NK-92 treated with Interleukin-12 subunit alpha and Interleukin-12 subunit beta, amount 100 ng/mL, for 24 hours (cell line): Measurements from ENCODE around the gene ZNF574.

Experiments used
- DNase-seq: peaks from one replicate; lab custom pipeline; 2025; lab: John Stamatoyannopoulos, UW

Gene ZNF574

GRCh38 chr19:42079886-42080763, 4.2 kb downstream of the ZNF574 start:
- DNase-seq: no peak

GRCh38 chr19:42080764-42081375, 4.9 kb downstream of the ZNF574 start:
- no peak for DNase-seq

GRCh38 chr19:42081584-42082203, 5.7 kb downstream of the ZNF574 start:
- DNase-seq: no peak

- DNase-seq: no peak
These were observed 7.6 kb downstream of the ZNF574 start for GRCh38 chr19:42083537-42083936.

- no peak for DNase-seq
These were observed 10.3 kb downstream of the ZNF574 start for GRCh38 chr19:42086188-42086736.

- DNase-seq: no peak
These were observed 11.0 kb downstream of the ZNF574 start for GRCh38 chr19:42086770-42087550.

GRCh38 chr19:42088471-42089190, 12.7 kb downstream of the ZNF574 start:
- no peak for DNase-seq

GRCh38 chr19:42089191-42089750, 13.3 kb downstream of the ZNF574 start:
- no peak for DNase-seq

GRCh38 chr19:42089772-42090171, 13.8 kb downstream of the ZNF574 start:
- DNase-seq: no peak

- no peak for DNase-seq
These were observed 14.7 kb downstream of the ZNF574 start for GRCh38 chr19:42090672-42091071.

- no peak for DNase-seq
These were observed 15.3 kb downstream of the ZNF574 start for GRCh38 chr19:42091300-42091699.

- DNase-seq: no peak
These were observed 15.8 kb downstream of the ZNF574 start for GRCh38 chr19:42091742-42092141.

- no peak for DNase-seq
These were observed 16.4 kb downstream of the ZNF574 start for GRCh38 chr19:42092350-42092749.

GRCh38 chr19:42093505-42093904, 17.5 kb downstream of the ZNF574 start:
- DNase-seq: no peak

- DNase-seq: no peak
These were observed 18.0 kb downstream of the ZNF574 start for GRCh38 chr19:42093926-42094325.

- no peak for DNase-seq
These were observed 19.3 kb downstream of the ZNF574 start for GRCh38 chr19:42095142-42095813.

- DNase-seq: no peak
These were observed 19.9 kb downstream of the ZNF574 start for GRCh38 chr19:42095814-42096230.

- DNase-seq: no peak
These were observed 20.4 kb downstream of the ZNF574 start for GRCh38 chr19:42096255-42096837.

GRCh38 chr19:42097461-42097860, 21.5 kb downstream of the ZNF574 start:
- DNase-seq: no peak

- no peak for DNase-seq
These were observed 22.8 kb downstream of the ZNF574 start for GRCh38 chr19:42098781-42099180.
